Skeletal muscle tissue (tissue), 4 donors: ENCODE measurements around the gene PAQR8. TPM values are rescaled to one million over a fixed set of nuclear protein-coding genes. Genes with fewer than 3 reads are reported as not detected.
"Not testable (repeated sequence)": the region's sequence is repeated elsewhere in the genome, so short reads cannot be mapped to it uniquely, and the experiment has no call there.

Source experiments
- H3K27ac ChIP-seq: one replicate; pipeline ENCODE4 v1.7.0; 2013; ENCODE audit warnings: mild to moderate bottlenecking, low read depth, low read length, inconsistent platforms
- H3K27me3 ChIP-seq, 3 donors: one replicate each; pipeline ENCODE4 v1.7.0; 2013; ENCODE audit warnings: low read length in 3 of 3; ENCODE audit not compliant: control insufficient read depth in 3 of 3, insufficient read depth in 3 of 3
- H3K36me3 ChIP-seq, 3 donors: one replicate each; pipeline ENCODE4 v1.7.0; 2013; ENCODE audit warnings: low read length in 3 of 3; ENCODE audit not compliant: control insufficient read depth in 3 of 3, insufficient read depth in 3 of 3
- H3K4me1 ChIP-seq, 3 donors: one replicate each; pipeline ENCODE4 v1.7.0; 2013; ENCODE audit warnings: low read length in 3 of 3, mild to moderate bottlenecking in 3 of 3; ENCODE audit not compliant: control insufficient read depth in 3 of 3, insufficient read depth in 3 of 3
- H3K4me3 ChIP-seq, 3 donors: one replicate each; pipeline ENCODE4 v1.7.0; 2013; ENCODE audit warnings: low read length in 3 of 3
- H3K9ac ChIP-seq, 3 donors: one replicate each; pipeline ENCODE4 v1.7.0; 2013; ENCODE audit warnings: low read length in 3 of 3, mild to moderate bottlenecking in 3 of 3, moderate library complexity in 2 of 3, low read depth in 1 of 3
- H3K9me3 ChIP-seq, 3 donors: one replicate each; pipeline ENCODE4 v1.7.0; 2013; ENCODE audit warnings: low read length in 3 of 3; ENCODE audit not compliant: control insufficient read depth in 3 of 3
- total RNA-seq: library from RNA; depleted of rRNA; stranded (reverse); fragments of >200 nt; gene quantifications from one replicate; pipeline ENCODE4 v1.2.3, GENCODE V29; 2014
- donor health status: Osteomylitis.

Gene PAQR8
- total RNA-seq, 1 donor from 2014 or later = 6.3 TPM

- H3K4me3 ChIP-seq, H3K27ac ChIP-seq: not testable (repeated sequence)
Observed at GRCh38 chr6:52433294-52433693, 71.3 kb downstream of the PAQR8 start.

GRCh38 chr6:52435345-52435744, 73.4 kb downstream of the PAQR8 start:
- H3K4me3 ChIP-seq = no peak overlapping the region
- no peak overlapping the region for H3K9ac ChIP-seq
- H3K4me1 ChIP-seq = no peaks in the 10 kb centered on the region
- H3K36me3 ChIP-seq = peaks cover 0 to 7% (median 2%) of the 10 kb centered on the region in 3 donors
- no peaks in the 10 kb centered on the region for H3K27me3 ChIP-seq
- no peaks in the 10 kb centered on the region for H3K9me3 ChIP-seq
- H3K27ac ChIP-seq = no peak overlapping the region

More at GRCh38 chr6:52433294-52433693, 71.3 kb downstream of the PAQR8 start:
- H3K9ac ChIP-seq, H3K4me1 ChIP-seq, H3K36me3 ChIP-seq, H3K27me3 ChIP-seq, H3K9me3 ChIP-seq: not testable (repeated sequence)

- Histone ChIP-seq H3K4me3 (no peak overlapping the region), H3K27ac (no peak overlapping the region), H3K9ac (no peak overlapping the region), H3K9me3 (no peaks in the 10 kb centered on the region), H3K4me1 (no peaks in the 10 kb centered on the region), H3K27me3 (no peaks in the 10 kb centered on the region), H3K36me3 (peaks cover 0 to 7% (median under 1%) of the 10 kb centered on the region in 3 donors)
Observed at GRCh38 chr6:52438926-52439325, 77.0 kb downstream of the PAQR8 start.

- no peak overlapping the region for H3K4me3 ChIP-seq
- H3K9me3 ChIP-seq = peaks cover 0 to 4% (median 0%) of the 10 kb centered on the region in 3 donors
- no peaks in the 10 kb centered on the region for H3K4me1 ChIP-seq
- H3K27ac ChIP-seq = no peak overlapping the region
- no peak overlapping the region for H3K9ac ChIP-seq
- no peaks in the 10 kb centered on the region for H3K27me3 ChIP-seq
- no peaks in the 10 kb centered on the region for H3K36me3 ChIP-seq
Observed at GRCh38 chr6:52454556-52454955, 92.6 kb downstream of the PAQR8 start.

- no peaks in the 10 kb centered on the region for H3K36me3 ChIP-seq
- no peak overlapping the region for H3K27ac ChIP-seq
- no peaks in the 10 kb centered on the region for H3K9me3 ChIP-seq
- H3K9ac ChIP-seq = no peak overlapping the region
- H3K4me3 ChIP-seq = no peak overlapping the region
- no peaks in the 10 kb centered on the region for H3K27me3 ChIP-seq
- H3K4me1 ChIP-seq = no peaks in the 10 kb centered on the region
Observed at GRCh38 chr6:52457096-52457495, 95.1 kb downstream of the PAQR8 start.

Other genes with a start within 250 kb of the PAQR8 start
- gene IL17A, start 175.8 kb upstream of the PAQR8 start, total RNA-seq = not detected
- gene IL17F, start 117.7 kb upstream of the PAQR8 start, total RNA-seq = not detected
- 32.9 TPM for gene MCM3, start 77.4 kb upstream of the PAQR8 start, total RNA-seq
- 14.1 TPM for gene EFHC1, start 58.2 kb downstream of the PAQR8 start, total RNA-seq
- gene TRAM2, start 214.9 kb downstream of the PAQR8 start, total RNA-seq = 13.6 TPM